Activated CD4-positive, alpha-beta memory T cell treated with anti-CD3 and anti-CD28 coated beads, Interleukin-2, amount 10 ng/mL, durations not matched to agents 7 days and 5 days (primary cell): ENCODE results near the gene ARHGAP10. TPM values are rescaled to one million over a fixed set of nuclear protein-coding genes. Genes with fewer than 3 reads are reported as not detected.
"Not testable (repeated sequence)": the region's sequence is repeated elsewhere in the genome, so short reads cannot be mapped to it uniquely, and the experiment has no call there.

ENCODE experiments used
- CTCF ChIA-PET: fragments of 350-600 bp; sonication (Branson Sonifier 250); formaldehyde crosslinking; loops from one replicate; lab custom pipeline; 2021; ENCODE audit warnings: antibody characterized with exemption, inconsistent platforms; lab: Charles Lee
- POLR2A ChIA-PET: fragments of 350-600 bp; sonication (Branson Sonifier 250); formaldehyde crosslinking; loops from one replicate; lab custom pipeline; 2021; ENCODE audit warnings: antibody characterized with exemption; lab: Charles Lee
- DNase-seq: peaks from one replicate; pipeline ENCODE4 v3.0.0-alpha.2; 2020
- H3K27ac Mint-ChIP-seq: one replicate; pipeline ENCODE4 v1.8.0; 2021; ENCODE audit warnings: mild to moderate bottlenecking, mixed read lengths
- H3K27me3 Mint-ChIP-seq: one replicate; pipeline ENCODE4 v1.8.0; 2021; ENCODE audit warnings: mixed read lengths
- H3K36me3 Mint-ChIP-seq: one replicate; pipeline ENCODE4 v1.8.0; 2021; ENCODE audit warnings: low read depth, mixed read lengths
- H3K4me1 Mint-ChIP-seq: one replicate; pipeline ENCODE4 v1.8.0; 2021; ENCODE audit warnings: mixed read lengths
- H3K4me3 Mint-ChIP-seq: one replicate; pipeline ENCODE4 v1.8.0; 2021; ENCODE audit warnings: mild to moderate bottlenecking, mixed read lengths
- H3K9me3 Mint-ChIP-seq: one replicate; pipeline ENCODE4 v1.8.0; 2021; ENCODE audit warnings: mixed read lengths
- total RNA-seq, 2 experiments: library from RNA; stranded (reverse); gene quantifications; one replicate each; pipeline ENCODE4 v1.2.3, GENCODE V29; 2021

The ARHGAP10 gene
- total RNA-seq, 2 experiments from 2014 or later, result 19.7 to 22.2 TPM

DNA sequence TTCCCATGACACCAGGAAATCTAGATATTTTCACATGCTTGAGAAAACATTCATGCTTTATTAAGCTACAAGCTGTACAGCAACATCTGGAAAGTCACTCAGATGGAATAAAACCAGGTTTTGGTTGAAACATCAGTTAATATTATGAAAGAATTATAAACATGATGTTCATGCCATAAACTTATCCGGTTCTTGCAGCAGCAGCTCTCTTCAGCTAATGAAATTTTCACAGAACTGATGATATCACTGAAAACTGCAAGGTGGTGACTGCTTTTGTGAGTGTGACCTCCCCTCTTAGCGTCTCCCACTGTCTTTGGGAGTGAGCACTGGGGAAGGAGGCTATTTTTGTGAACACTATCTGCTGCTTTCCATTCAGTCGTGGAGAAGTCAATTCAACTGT is 56.9 kb downstream of the ARHGAP10 start:
- Mint-ChIP-seq H3K36me3 (no peaks in the 10 kb centered on the region), H3K27ac (no peak overlapping the region), H3K4me3 (no peak overlapping the region), H3K4me1 (peaks cover 47% of the 10 kb centered on the region), H3K9me3 (no peaks in the 10 kb centered on the region), H3K27me3 (no peaks in the 10 kb centered on the region)
- DNase-seq, result no peak
- ChIA-PET POLR2A (interaction anchor here (1.2 kb wide), 1 partner anchor 57 kb away, joined by 4 read pairs; the partner anchor contains the start of gene ARHGAP10), CTCF (interaction anchor here (1.2 kb wide), 1 partner anchor 76 kb away, joined by 3 read pairs; no protein-coding TSS in a partner anchor)

GRCh38 chr4:147789596-147789995 is 57.7 kb downstream of the ARHGAP10 start:
- ChIA-PET POLR2A (interaction anchor here (0.8 to 1.2 kb wide), 2 partner anchors 47 to 57 kb away, joined by 4 to 6 read pairs; partner anchors contain the start of gene ARHGAP10), CTCF (interaction anchor here (1.2 kb wide), 1 partner anchor 76 kb away, joined by 3 read pairs; no protein-coding TSS in a partner anchor)
- no peak overlapping the region for H3K27ac Mint-ChIP-seq
- DNase-seq, result no peak
- H3K27me3 Mint-ChIP-seq, result no peaks in the 10 kb centered on the region
- H3K4me3 Mint-ChIP-seq, result no peak overlapping the region
- no peaks in the 10 kb centered on the region for H3K36me3 Mint-ChIP-seq
- peaks cover 55% of the 10 kb centered on the region for H3K4me1 Mint-ChIP-seq
- H3K9me3 Mint-ChIP-seq, result no peaks in the 10 kb centered on the region

GRCh38 chr4:147790412-147790811 is 58.5 kb downstream of the ARHGAP10 start:
- DNase-seq, result no peak
- Mint-ChIP-seq H3K9me3 (no peaks in the 10 kb centered on the region), H3K4me3 (no peak overlapping the region), H3K27me3 (no peaks in the 10 kb centered on the region), H3K36me3 (no peaks in the 10 kb centered on the region), H3K4me1 (peaks cover 59% of the 10 kb centered on the region), H3K27ac (no peak overlapping the region)
- POLR2A ChIA-PET, result no interaction called here
- CTCF ChIA-PET, result no interaction called here

DNA sequence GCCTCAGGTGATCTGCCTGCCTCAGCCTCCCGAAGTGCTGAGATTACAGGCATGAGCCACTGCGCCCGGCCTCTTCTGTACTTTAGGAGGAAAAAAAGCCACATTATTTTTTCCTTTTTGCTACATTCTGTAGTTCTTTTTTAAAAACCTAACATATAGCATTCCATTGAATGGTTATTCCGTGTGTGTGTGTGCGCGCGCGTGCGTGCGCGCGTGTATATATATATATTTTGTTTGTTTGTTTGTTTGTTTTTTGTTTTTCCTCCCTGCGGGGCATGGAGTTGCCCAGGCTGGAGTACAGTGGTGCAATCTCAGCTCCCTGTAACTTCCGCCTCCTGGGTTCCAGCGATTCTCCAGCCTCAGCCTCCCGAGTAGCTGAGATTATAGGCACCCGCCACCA is 59.5 kb downstream of the ARHGAP10 start:
- Mint-ChIP-seq H3K27me3 (no peaks in the 10 kb centered on the region), H3K4me3 (no peak overlapping the region), H3K4me1 (peaks cover 53% of the 10 kb centered on the region), H3K27ac (no peak overlapping the region), H3K36me3 (no peaks in the 10 kb centered on the region), H3K9me3 (no peaks in the 10 kb centered on the region)
- no peak for DNase-seq
- CTCF ChIA-PET, result interaction anchor here (3.1 kb wide), 1 partner anchor 76 kb away, joined by 26 read pairs; no protein-coding TSS in a partner anchor
- POLR2A ChIA-PET, result no interaction called here

DNA sequence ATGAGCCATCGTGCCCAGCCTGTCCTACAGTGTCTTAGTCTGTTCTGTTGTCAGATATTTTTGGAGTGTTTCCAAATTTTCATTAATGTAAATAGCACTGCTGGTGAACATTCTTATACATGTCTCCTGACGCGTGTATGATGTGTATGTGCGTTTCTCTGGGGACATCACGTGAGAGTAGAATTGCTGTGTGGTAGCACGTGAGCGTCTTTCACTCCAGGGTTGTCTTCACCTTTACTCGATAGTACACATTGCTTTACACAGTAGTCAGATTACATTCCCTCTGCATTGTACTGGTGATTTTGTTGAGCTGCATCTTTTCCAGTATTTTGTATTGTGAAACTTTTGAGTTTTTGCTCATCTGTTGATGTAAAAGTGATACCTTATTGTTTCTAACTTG is 60.0 kb downstream of the ARHGAP10 start:
- peak overlapping the region; percentile 59 for H3K27ac Mint-ChIP-seq
- H3K4me1 Mint-ChIP-seq, result peaks cover 51% of the 10 kb centered on the region
- ChIA-PET CTCF (interaction anchor here (0.9 to 3.1 kb wide), 2 partner anchors 42 to 75 kb away, joined by 3 to 26 read pairs; no protein-coding TSS in a partner anchor), POLR2A (interaction anchor here (1.0 kb wide), 2 partner anchors 60 to 108 kb away, joined by 4 to 10 read pairs; partner anchors contain the start of genes ARHGAP10 and PRMT9)
- H3K27me3 Mint-ChIP-seq, result no peaks in the 10 kb centered on the region
- no peaks in the 10 kb centered on the region for H3K9me3 Mint-ChIP-seq
- H3K36me3 Mint-ChIP-seq, result peaks cover 2% of the 10 kb centered on the region
- no peak for DNase-seq
- no peak overlapping the region for H3K4me3 Mint-ChIP-seq

- ChIA-PET CTCF (interaction anchor here (0.8 to 3.1 kb wide), 3 partner anchors 61 to 85 kb away, joined by 3 to 26 read pairs (median 10); partner anchors contain the start of gene ARHGAP10), POLR2A (interaction anchor here (0.8 to 2.9 kb wide), 6 partner anchors 8 to 176 kb away, joined by 3 to 27 read pairs (median 7); partner anchors contain the start of genes ARHGAP10, PRMT9 and TMEM184C)
- no peaks in the 10 kb centered on the region for H3K27me3 Mint-ChIP-seq
- peak overlapping the region; percentile 59 for H3K27ac Mint-ChIP-seq
- H3K9me3 Mint-ChIP-seq, result no peaks in the 10 kb centered on the region
- H3K4me1 Mint-ChIP-seq, result peaks cover 53% of the 10 kb centered on the region
- peaks cover 12% of the 10 kb centered on the region for H3K36me3 Mint-ChIP-seq
- DNase-seq, result peak; percentile 38
- peak overlapping the region; percentile 5 for H3K4me3 Mint-ChIP-seq
These were observed 61.9 kb downstream of the ARHGAP10 start for GRCh38 chr4:147793569-147794313.

DNA sequence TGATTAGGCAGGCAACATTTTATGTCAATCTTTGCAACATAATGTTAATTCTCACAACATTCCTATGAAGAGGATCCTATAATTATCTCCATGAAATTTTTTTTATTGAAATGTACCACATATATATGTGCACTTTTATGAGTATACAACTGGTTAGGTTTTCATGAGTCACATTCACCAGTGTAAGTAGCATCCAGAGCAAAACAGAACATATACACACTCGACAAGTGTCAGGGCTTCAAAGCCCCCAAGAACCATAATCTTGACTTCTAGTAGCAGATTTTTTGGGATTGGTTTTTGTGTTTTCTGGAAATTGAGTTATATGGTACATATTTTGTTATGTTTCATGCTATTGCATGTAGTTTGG is 62.4 kb downstream of the ARHGAP10 start:
- H3K27me3 Mint-ChIP-seq, result no peaks in the 10 kb centered on the region
- peak overlapping the region; percentile 30 for H3K4me3 Mint-ChIP-seq
- H3K36me3 Mint-ChIP-seq, result peaks cover 14% of the 10 kb centered on the region
- no peaks in the 10 kb centered on the region for H3K9me3 Mint-ChIP-seq
- POLR2A ChIA-PET, result interaction anchor here (0.8 to 2.9 kb wide), 6 partner anchors 9 to 177 kb away, joined by 3 to 27 read pairs (median 7); partner anchors contain the start of genes ARHGAP10, PRMT9 and TMEM184C
- DNase-seq, result no peak
- H3K4me1 Mint-ChIP-seq, result peaks cover 59% of the 10 kb centered on the region
- H3K27ac Mint-ChIP-seq, result peak overlapping the region; percentile 59
- CTCF ChIA-PET, result interaction anchor here (0.8 to 3.1 kb wide), 4 partner anchors 9 to 86 kb away, joined by 3 to 26 read pairs (median 8); partner anchors contain the start of gene ARHGAP10

- DNase-seq, result no peak
- peak overlapping the region; percentile 59 for H3K27ac Mint-ChIP-seq
- CTCF ChIA-PET, result interaction anchor here (1.0 to 2.3 kb wide), 3 partner anchors 10 to 72 kb away, joined by 5 to 10 read pairs (median 7); partner anchors contain the start of gene ARHGAP10
- no peak overlapping the region for H3K4me3 Mint-ChIP-seq
- H3K27me3 Mint-ChIP-seq, result no peaks in the 10 kb centered on the region
- H3K36me3 Mint-ChIP-seq, result peaks cover 15% of the 10 kb centered on the region
- H3K4me1 Mint-ChIP-seq, result peaks cover 65% of the 10 kb centered on the region
- POLR2A ChIA-PET, result interaction anchor here (1.1 to 2.9 kb wide), 4 partner anchors 62 to 178 kb away, joined by 5 to 27 read pairs (median 10); partner anchors contain the start of genes ARHGAP10, PRMT9 and TMEM184C
- no peaks in the 10 kb centered on the region for H3K9me3 Mint-ChIP-seq
These were observed 63.0 kb downstream of the ARHGAP10 start for GRCh38 chr4:147794787-147795413.

- CTCF ChIA-PET, H3K9me3 Mint-ChIP-seq, H3K27me3 Mint-ChIP-seq, DNase-seq, H3K27ac Mint-ChIP-seq, H3K4me3 Mint-ChIP-seq: not testable (repeated sequence)
- peaks cover 24% of the 10 kb centered on the region for H3K36me3 Mint-ChIP-seq
- peaks cover 56% of the 10 kb centered on the region for H3K4me1 Mint-ChIP-seq
- POLR2A ChIA-PET, result interaction anchor here (1.0 to 1.7 kb wide), 2 partner anchors 116 to 182 kb away, joined by 3 to 5 read pairs; partner anchors contain the start of genes PRMT9 and TMEM184C
These were observed 67.2 kb downstream of the ARHGAP10 start for GRCh38 chr4:147799057-147799456.

GRCh38 chr4:147799986-147800555 is 68.2 kb downstream of the ARHGAP10 start:
- POLR2A ChIA-PET, result interaction anchor here (0.9 to 1.7 kb wide), 4 partner anchors 43 to 183 kb away, joined by 3 to 5 read pairs (median 4); partner anchors contain the start of genes ARHGAP10, PRMT9 and TMEM184C
- Mint-ChIP-seq H3K4me1 (peaks cover 54% of the 10 kb centered on the region), H3K36me3 (peaks cover 24% of the 10 kb centered on the region), H3K27ac (peak overlapping the region; percentile 24), H3K9me3 (no peaks in the 10 kb centered on the region), H3K27me3 (peaks cover 6% of the 10 kb centered on the region), H3K4me3 (no peak overlapping the region)
- CTCF ChIA-PET, result interaction anchor here (0.7 kb wide), 1 partner anchor 67 kb away, joined by 3 read pairs; no protein-coding TSS in a partner anchor
- DNase-seq, result peak; percentile 80

DNA sequence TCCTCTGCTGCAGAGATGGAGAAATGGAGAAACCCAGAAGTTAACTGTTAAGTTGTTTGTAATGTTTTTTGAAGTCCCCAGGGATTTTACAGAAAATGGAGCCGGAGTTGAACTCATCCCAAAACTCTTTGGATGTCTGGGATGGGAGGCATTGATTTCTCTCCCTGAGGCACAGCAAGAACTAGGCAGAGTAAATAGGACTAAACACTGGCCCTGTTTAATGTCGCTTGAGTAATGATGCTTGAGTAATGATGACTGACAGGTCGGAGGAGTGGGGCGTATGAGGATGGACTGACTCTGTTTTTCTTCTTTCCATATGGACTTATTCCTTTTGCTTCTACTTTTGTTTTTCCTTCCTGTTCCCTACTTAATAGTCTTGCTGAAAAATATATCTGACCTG is 69.9 kb downstream of the ARHGAP10 start:
- Mint-ChIP-seq H3K27me3 (peaks cover 6% of the 10 kb centered on the region), H3K9me3 (no peaks in the 10 kb centered on the region), H3K27ac (no peak overlapping the region), H3K4me1 (peaks cover 46% of the 10 kb centered on the region), H3K36me3 (peaks cover 23% of the 10 kb centered on the region), H3K4me3 (no peak overlapping the region)
- ChIA-PET CTCF (no interaction called here), POLR2A (no interaction called here)
- DNase-seq, result no peak

- Mint-ChIP-seq H3K36me3 (peaks cover 18% of the 10 kb centered on the region), H3K9me3 (no peaks in the 10 kb centered on the region), H3K4me3 (no peak overlapping the region), H3K27ac (no peak overlapping the region), H3K27me3 (peaks cover 6% of the 10 kb centered on the region), H3K4me1 (peaks cover 41% of the 10 kb centered on the region)
- POLR2A ChIA-PET, result no interaction called here
- CTCF ChIA-PET, result no interaction called here
- DNase-seq, result no peak
These were observed 70.5 kb downstream of the ARHGAP10 start for GRCh38 chr4:147802346-147802745.
